ENCODE data around the gene DRC3. TPM values are rescaled to one million over a fixed set of nuclear protein-coding genes. Genes with fewer than 3 reads are reported as not detected.

The DRC3 gene
- total RNA-seq, 1 donor from 2014 or later = 0.74 TPM

DNA sequence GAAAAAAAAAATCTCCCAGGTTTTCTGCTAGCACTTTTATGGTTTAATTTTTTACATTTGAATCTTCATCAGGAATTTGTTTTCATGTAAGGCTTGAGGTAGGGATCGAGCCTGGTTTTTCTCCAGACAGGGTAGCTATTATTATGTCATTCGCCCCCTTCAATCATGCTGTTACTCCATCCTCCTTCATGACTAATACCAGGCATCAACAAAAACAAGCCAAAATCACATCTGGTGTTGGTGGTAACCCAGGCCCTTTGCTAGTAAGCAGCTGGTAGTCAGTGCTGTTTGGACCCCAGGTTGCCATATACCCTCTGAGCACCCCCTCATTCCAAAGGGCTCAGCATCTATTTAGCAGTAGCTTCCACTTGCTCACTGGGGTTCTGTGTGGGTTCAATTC is 29.5 kb downstream of the DRC3 start:
- no peaks in the 10 kb centered on the region for H3K9me3 ChIP-seq
- no peaks in the 10 kb centered on the region for H3K36me3 ChIP-seq
- no peaks in the 10 kb centered on the region for H3K4me1 ChIP-seq
- H3K27ac ChIP-seq = no peak overlapping the region
- TF ChIP-seq POLR2A (IDR thresholded peaks at IDR 0.05) = no peak
- TF ChIP-seq POLR2AphosphoS5 (IDR thresholded peaks at IDR 0.05; ENCODE audit: insufficient read depth in 1 of 2, low read depth in 1 of 2) = no peak
- TF ChIP-seq, protein P1, sequence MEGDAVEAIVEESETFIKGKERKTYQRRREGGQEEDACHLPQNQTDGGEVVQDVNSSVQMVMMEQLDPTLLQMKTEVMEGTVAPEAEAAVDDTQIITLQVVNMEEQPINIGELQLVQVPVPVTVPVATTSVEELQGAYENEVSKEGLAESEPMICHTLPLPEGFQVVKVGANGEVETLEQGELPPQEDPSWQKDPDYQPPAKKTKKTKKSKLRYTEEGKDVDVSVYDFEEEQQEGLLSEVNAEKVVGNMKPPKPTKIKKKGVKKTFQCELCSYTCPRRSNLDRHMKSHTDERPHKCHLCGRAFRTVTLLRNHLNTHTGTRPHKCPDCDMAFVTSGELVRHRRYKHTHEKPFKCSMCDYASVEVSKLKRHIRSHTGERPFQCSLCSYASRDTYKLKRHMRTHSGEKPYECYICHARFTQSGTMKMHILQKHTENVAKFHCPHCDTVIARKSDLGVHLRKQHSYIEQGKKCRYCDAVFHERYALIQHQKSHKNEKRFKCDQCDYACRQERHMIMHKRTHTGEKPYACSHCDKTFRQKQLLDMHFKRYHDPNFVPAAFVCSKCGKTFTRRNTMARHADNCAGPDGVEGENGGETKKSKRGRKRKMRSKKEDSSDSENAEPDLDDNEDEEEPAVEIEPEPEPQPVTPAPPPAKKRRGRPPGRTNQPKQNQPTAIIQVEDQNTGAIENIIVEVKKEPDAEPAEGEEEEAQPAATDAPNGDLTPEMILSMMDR (IDR thresholded peaks at IDR 0.05) = no peak
- H3K27me3 ChIP-seq = no peaks in the 10 kb centered on the region
- no peak overlapping the region for H3K4me3 ChIP-seq
- intact Hi-C loops (cut with DNase I) = no loop called here
- no peak for DNase-seq (ENCODE audit: extremely low spot score in 2 of 2)

DNA sequence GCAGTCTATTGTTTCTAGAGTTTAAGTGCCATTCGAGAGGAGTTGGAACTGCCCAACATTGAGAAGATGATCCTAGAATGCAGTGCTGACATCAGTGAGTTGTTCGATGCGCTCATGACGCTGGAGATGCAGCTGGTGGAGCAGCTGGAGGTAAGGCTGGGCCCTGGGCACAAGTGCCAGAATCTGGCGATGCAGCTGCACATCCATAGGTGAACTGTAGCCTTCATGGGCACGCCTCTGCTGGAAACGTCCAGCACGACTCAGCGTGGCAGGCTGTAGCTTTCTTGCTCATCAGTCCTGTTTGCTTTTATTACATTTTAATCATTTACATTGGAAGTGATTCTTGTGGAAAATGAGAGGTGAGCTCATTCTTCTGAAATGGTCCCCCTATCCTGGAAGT is 31.7 kb downstream of the DRC3 start:
- DNase-seq (ENCODE audit: extremely low spot score in 2 of 2) = no peak
- Histone ChIP-seq H3K36me3 (no peaks in the 10 kb centered on the region), H3K27ac (no peak overlapping the region), H3K9me3 (no peaks in the 10 kb centered on the region), H3K4me3 (no peak overlapping the region), H3K4me1 (no peaks in the 10 kb centered on the region), H3K27me3 (no peaks in the 10 kb centered on the region)
- TF ChIP-seq, protein P1 (IDR thresholded peaks at IDR 0.05) = no peak
- TF ChIP-seq POLR2A (IDR thresholded peaks at IDR 0.05) (no peak), POLR2AphosphoS5 (IDR thresholded peaks at IDR 0.05; ENCODE audit: insufficient read depth in 1 of 2, low read depth in 1 of 2) (no peak)
- intact Hi-C loops (cut with DNase I) = no loop called here

DNA sequence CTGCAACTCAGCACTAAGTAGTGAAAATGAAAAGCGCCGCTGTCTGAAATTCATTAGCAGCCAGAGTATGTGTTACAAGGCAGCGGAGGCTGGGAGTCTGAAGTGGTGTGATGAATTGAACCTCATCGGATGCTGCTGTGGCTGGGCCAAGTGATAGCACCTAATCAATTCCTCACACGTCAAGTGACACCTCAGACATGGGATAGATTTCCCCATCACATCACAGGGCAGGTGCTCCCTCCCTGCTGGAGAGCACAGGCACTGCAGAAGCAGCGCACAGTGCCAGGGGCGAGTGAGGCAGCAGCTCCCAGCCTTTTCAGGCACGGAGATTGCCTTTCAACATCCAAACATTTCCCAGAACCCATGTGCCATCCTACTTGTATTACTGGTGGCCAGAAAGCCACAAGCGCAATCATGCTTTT is 32.2 kb downstream of the DRC3 start:
- Histone ChIP-seq H3K36me3 (no peaks in the 10 kb centered on the region), H3K27me3 (no peaks in the 10 kb centered on the region), H3K27ac (no peak overlapping the region), H3K4me3 (no peak overlapping the region), H3K9me3 (no peaks in the 10 kb centered on the region), H3K4me1 (no peaks in the 10 kb centered on the region)
- no peak for TF ChIP-seq POLR2AphosphoS5 (IDR thresholded peaks at IDR 0.05; ENCODE audit: insufficient read depth in 1 of 2, low read depth in 1 of 2)
- TF ChIP-seq, protein P1 (IDR thresholded peaks at IDR 0.05) = no peak
- TF ChIP-seq POLR2A (IDR thresholded peaks at IDR 0.05) = no peak
- no peak for DNase-seq (ENCODE audit: extremely low spot score in 2 of 2)
- intact Hi-C loops (cut with DNase I) = no loop called here

DNA sequence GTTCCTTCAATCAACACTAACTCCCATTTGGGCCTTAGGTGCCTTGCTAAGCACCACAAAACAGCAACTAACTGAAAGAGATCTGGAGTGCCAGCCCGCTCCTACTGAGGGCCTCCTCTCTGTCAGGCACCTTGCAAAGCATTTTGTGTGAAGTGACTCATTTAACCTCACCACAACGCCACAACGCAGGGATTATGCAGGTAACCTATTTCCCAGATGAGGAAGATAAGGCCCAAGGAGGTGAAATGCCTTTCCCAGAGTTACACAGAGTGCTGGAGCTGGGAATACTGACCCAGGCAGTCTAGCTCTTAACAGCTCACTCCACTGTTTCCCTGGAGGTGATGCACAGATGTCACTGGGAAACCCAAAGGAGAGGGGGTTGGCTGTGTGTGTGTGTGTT is 32.8 kb downstream of the DRC3 start:
- Histone ChIP-seq H3K36me3 (no peaks in the 10 kb centered on the region), H3K4me1 (no peaks in the 10 kb centered on the region), H3K9me3 (no peaks in the 10 kb centered on the region), H3K27ac (no peak overlapping the region), H3K27me3 (no peaks in the 10 kb centered on the region), H3K4me3 (no peak overlapping the region)
- no peak for DNase-seq (ENCODE audit: extremely low spot score in 2 of 2)
- intact Hi-C loops (cut with DNase I) = no loop called here
- TF ChIP-seq POLR2A (IDR thresholded peaks at IDR 0.05) = no peak
- TF ChIP-seq POLR2AphosphoS5 (IDR thresholded peaks at IDR 0.05; ENCODE audit: insufficient read depth in 1 of 2, low read depth in 1 of 2) = no peak
- TF ChIP-seq, protein P1 (IDR thresholded peaks at IDR 0.05) = no peak

DNA sequence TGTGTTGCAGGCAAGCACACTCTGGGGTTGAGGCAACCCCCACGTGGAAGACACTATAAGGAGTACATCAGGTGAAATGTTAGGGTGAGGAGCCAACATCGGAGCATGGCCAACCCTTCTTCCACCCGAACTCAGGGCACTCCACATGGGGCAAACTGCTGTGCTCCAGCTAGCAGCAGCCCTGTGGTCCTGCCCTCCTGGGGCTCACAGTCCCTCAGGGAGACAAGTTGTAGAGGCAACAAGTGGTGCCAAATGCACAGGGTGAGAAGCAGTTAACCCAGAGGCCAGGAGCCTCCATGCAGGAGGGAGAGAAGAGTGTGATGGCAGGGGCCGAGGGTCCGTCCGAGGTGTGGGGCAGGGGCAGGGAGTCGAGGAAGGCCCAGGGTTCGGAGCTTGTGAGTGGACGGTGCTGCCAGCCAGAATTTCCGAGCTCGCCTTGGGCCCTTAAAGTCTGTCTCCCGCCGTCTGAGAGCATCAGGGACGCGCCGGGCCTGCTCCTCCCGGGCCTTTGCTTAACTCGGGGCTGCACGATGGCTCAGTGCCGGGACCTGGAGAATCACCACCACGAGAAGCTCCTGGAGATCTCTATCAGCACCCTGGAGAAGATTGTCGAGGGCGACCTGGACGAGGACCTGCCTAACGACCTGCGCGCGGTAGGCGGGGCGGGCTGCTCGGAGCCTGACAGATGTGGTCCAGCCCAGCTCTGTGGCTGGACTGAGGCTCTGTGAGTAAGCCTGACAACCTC is 34.0 kb downstream of the DRC3 start:
- TF ChIP-seq POLR2A (IDR thresholded peaks at IDR 0.05) (no peak), POLR2AphosphoS5 (IDR thresholded peaks at IDR 0.05; ENCODE audit: insufficient read depth in 1 of 2, low read depth in 1 of 2) (no peak)
- TF ChIP-seq, protein P1 (IDR thresholded peaks at IDR 0.05) = no peak
- intact Hi-C loops (cut with DNase I) = no loop called here
- H3K27ac ChIP-seq = peak overlapping the region; percentile 1
- no peaks in the 10 kb centered on the region for H3K27me3 ChIP-seq
- no peaks in the 10 kb centered on the region for H3K4me1 ChIP-seq
- H3K4me3 ChIP-seq = no peak overlapping the region
- no peaks in the 10 kb centered on the region for H3K9me3 ChIP-seq
- H3K36me3 ChIP-seq = no peaks in the 10 kb centered on the region
- DNase-seq (ENCODE audit: extremely low spot score in 2 of 2) = no peak

Data from vagina (tissue), 2 donors.